OCI-LY7 (cell line): ENCODE measurements around the gene SPIRE2. TPM values are rescaled to one million over a fixed set of nuclear protein-coding genes. Genes with fewer than 3 reads are reported as not detected.

ENCODE experiments used
- BruUV-seq: library from RNA; stranded (reverse); fragments of 400-500 nt; replicated peaks from 2 replicates; lab custom pipeline; 2021; lab: Mats Ljungman, UMichigan
- CTCF ChIA-PET: fragments of 300-600 bp; sonication (Branson Sonifier 250); formaldehyde crosslinking; loops from one replicate; lab custom pipeline; 2022; ENCODE audit warnings: antibody characterized with exemption; ENCODE audit not compliant: unreplicated experiment; lab: Charles Lee
- POLR2A ChIA-PET: fragments of 300-600 bp; sonication (Branson Sonifier 250); formaldehyde crosslinking; loops from one replicate; lab custom pipeline; 2022; ENCODE audit warnings: antibody characterized with exemption; lab: Charles Lee
- DNase-seq: peaks from one replicate; pipeline ENCODE4 v3.0.0-alpha.2; 2015; ENCODE audit warnings: low spot score
- H2AFZ ChIP-seq: fragments of 200-600 bp; sonication (generic), shearing (Covaris generic); 2 replicates; pipeline ENCODE4 v1.6.1; 2014; ENCODE audit warnings: mild to moderate bottlenecking, antibody characterized with exemption, low read length, moderate library complexity
- H3K27ac ChIP-seq: fragments of 200-600 bp; sonication (generic); 2 replicates; pipeline ENCODE4 v1.5.1; 2014; ENCODE audit warnings: mixed run types, low read depth, mild to moderate bottlenecking, moderate library complexity, low read length, inconsistent platforms; ENCODE audit not compliant: poor library complexity, severe bottlenecking
- H3K36me3 ChIP-seq: fragments of 200-600 bp; sonication (generic); 2 replicates; pipeline ENCODE4 v1.6.1; 2014; ENCODE audit warnings: mild to moderate bottlenecking, antibody characterized with exemption, low read length, moderate library complexity, mixed read lengths; ENCODE audit not compliant: insufficient read depth
- H3K4me1 ChIP-seq: fragments of 200-600 bp; sonication (generic); 2 replicates; pipeline ENCODE4 v1.5.1; 2014; ENCODE audit warnings: mild to moderate bottlenecking, low read length; ENCODE audit not compliant: insufficient read depth, poor library complexity, severe bottlenecking
- H3K4me2 ChIP-seq: fragments of 200-600 bp; sonication (generic); 2 replicates; pipeline ENCODE4 v1.6.1; 2014; ENCODE audit warnings: mild to moderate bottlenecking, low read length
- H3K4me3 ChIP-seq: fragments of 200-600 bp; sonication (generic); 2 replicates; pipeline ENCODE4 v1.5.1; 2014; ENCODE audit warnings: mild to moderate bottlenecking, low read depth, low read length; ENCODE audit not compliant: poor library complexity, severe bottlenecking
- H3K79me2 ChIP-seq: fragments of 200-600 bp; sonication (generic); 2 replicates; pipeline ENCODE4 v1.6.1; 2016; ENCODE audit warnings: low read depth, mild to moderate bottlenecking, low read length, moderate library complexity, mixed read lengths; ENCODE audit not compliant: insufficient read depth
- H3K9me2 ChIP-seq: fragments of 200-600 bp; sonication (generic); 2 replicates; pipeline ENCODE4 v1.6.1; 2016; ENCODE audit warnings: mild to moderate bottlenecking, low read length, mixed read lengths; ENCODE audit not compliant: insufficient read depth
- H3K9me3 ChIP-seq: fragments of 200-600 bp; sonication (generic); 2 replicates; pipeline ENCODE4 v1.6.1; 2014; ENCODE audit warnings: mild to moderate bottlenecking, mixed run types, low read length, mixed read lengths
- H4K20me1 ChIP-seq: fragments of 200-600 bp; sonication (generic); 2 replicates; pipeline ENCODE4 v1.6.1; 2014; ENCODE audit warnings: mild to moderate bottlenecking, antibody characterized with exemption, low read length, moderate library complexity, mixed read lengths; ENCODE audit not compliant: insufficient read depth
- CTCF ChIP-seq: fragments of 200-600 bp; sonication (generic); conservative IDR thresholded peaks from 2 replicates; pipeline ENCODE4 v1.5.1; 2014; ENCODE audit warnings: mild to moderate bottlenecking, antibody characterized with exemption, low read length, moderate library complexity, mixed read lengths
- EZH2phosphoT487 ChIP-seq: fragments of 200-600 bp; sonication (generic); IDR thresholded peaks from 2 replicates; pipeline ENCODE4 v1.6.1; 2018; ENCODE audit warnings: low read depth, borderline replicate concordance, mild to moderate bottlenecking, mixed run types, antibody characterized with exemption, low read length, moderate library complexity, mixed read lengths
- intact Hi-C: fragments of 100-400 bp; cut with micrococcal nuclease; formaldehyde crosslinking; loops from one replicate; pipeline ENCODE4 v1.10.0; 2022; ENCODE audit not compliant: unreplicated experiment
- total RNA-seq, 2 experiments: library from RNA; depleted of rRNA in 1 of 2; stranded (reverse); fragments of >200 nt in 1 of 2; shearing (Covaris generic) in 1 of 2; gene quantifications; 2 replicates each; pipeline ENCODE4 v1.2.3, GENCODE V29; 2014 to 2022

Gene SPIRE2
- total RNA-seq, 2 experiments from 2014 or later: 7.1 to 48.5 TPM

GRCh38 chr16:89848974-89849373, 20.7 kb downstream of the SPIRE2 start:
- Histone ChIP-seq H3K27ac (no peak overlapping the region), H3K4me1 (peaks cover 23% of the 10 kb centered on the region), H3K4me2 (no peak overlapping the region), H3K4me3 (no peak overlapping the region), H3K79me2 (no peaks in the 10 kb centered on the region), H4K20me1 (no peaks in the 10 kb centered on the region), H3K9me2 (no peaks in the 10 kb centered on the region), H3K9me3 (no peaks in the 10 kb centered on the region), H3K36me3 (no peaks in the 10 kb centered on the region), H2AFZ (no peak overlapping the region)
- ChIA-PET CTCF (no interaction called here), POLR2A (interaction anchor here (0.6 kb wide), 1 partner anchor 88 kb away, joined by 5 read pairs; no protein-coding TSS in a partner anchor)
- intact Hi-C loops: no loop called here
- no peak for TF ChIP-seq EZH2phosphoT487
- no peak for TF ChIP-seq CTCF
- DNase-seq: no peak
- no TSS peak for BruUV-seq

DNA sequence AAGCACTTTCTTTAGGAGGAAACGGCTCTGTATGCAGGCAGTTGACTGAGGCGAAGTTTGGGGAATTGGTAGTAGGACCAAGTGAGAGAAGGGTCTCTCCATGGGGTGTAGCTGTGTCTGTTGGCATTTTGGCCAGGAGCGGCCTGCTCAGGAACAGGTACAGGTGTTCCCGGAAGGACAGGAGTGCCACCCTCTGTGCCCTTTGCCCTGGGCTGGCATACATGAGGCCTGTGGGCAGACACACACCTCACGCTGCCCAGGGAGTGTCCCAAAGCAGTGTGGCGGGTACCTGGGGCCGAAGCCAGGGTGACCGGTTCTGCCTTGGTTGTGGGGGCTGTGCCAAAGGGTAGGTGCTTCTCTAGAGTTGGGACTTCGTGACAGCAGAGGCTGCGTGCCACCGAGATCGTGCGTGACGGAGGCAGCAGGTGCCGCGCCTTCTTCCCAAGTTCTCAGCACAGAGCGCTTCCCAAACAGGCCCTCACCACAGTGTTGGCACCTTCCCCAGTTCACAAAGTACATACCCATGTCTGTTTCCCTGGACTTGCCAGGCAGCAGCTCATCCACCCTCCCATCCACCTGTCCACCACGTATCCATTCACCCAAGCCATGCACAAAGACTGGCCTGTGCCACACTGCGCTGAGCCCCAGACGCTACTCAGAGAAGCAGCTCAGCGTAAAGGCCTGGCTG, 25.2 kb downstream of the SPIRE2 start:
- no peak for DNase-seq
- intact Hi-C loops: no loop called here
- Histone ChIP-seq H3K4me3 (no peak overlapping the region), H3K36me3 (no peaks in the 10 kb centered on the region), H3K9me3 (no peaks in the 10 kb centered on the region), H4K20me1 (no peaks in the 10 kb centered on the region), H3K27ac (no peak overlapping the region), H3K79me2 (no peaks in the 10 kb centered on the region), H3K4me2 (no peak overlapping the region), H3K9me2 (no peaks in the 10 kb centered on the region), H3K4me1 (peaks cover 19% of the 10 kb centered on the region), H2AFZ (no peak overlapping the region)
- no peak for TF ChIP-seq EZH2phosphoT487
- TF ChIP-seq CTCF: no peak
- ChIA-PET POLR2A (interaction anchor here (0.6 kb wide), 1 partner anchor 60 kb away, joined by 3 read pairs; no protein-coding TSS in a partner anchor), CTCF (no interaction called here)
- BruUV-seq: no TSS peak

GRCh38 chr16:89855301-89855945, 27.1 kb downstream of the SPIRE2 start:
- Histone ChIP-seq H3K9me3 (no peaks in the 10 kb centered on the region), H3K36me3 (no peaks in the 10 kb centered on the region), H3K27ac (no peak overlapping the region), H3K9me2 (no peaks in the 10 kb centered on the region), H3K79me2 (no peaks in the 10 kb centered on the region), H3K4me3 (no peak overlapping the region), H4K20me1 (no peaks in the 10 kb centered on the region), H3K4me1 (peaks cover 21% of the 10 kb centered on the region), H2AFZ (no peak overlapping the region), H3K4me2 (no peak overlapping the region)
- CTCF ChIA-PET: no interaction called here
- DNase-seq: no peak
- no TSS peak for BruUV-seq
- TF ChIP-seq EZH2phosphoT487: no peak
- no peak for TF ChIP-seq CTCF
- POLR2A ChIA-PET: interaction anchor here (1.0 kb wide), 1 partner anchor 9 kb away, joined by 3 read pairs; no protein-coding TSS in a partner anchor
- intact Hi-C loops: no loop called here
